Uterus (tissue), 2 donors: Measurements from ENCODE around the gene CA12.

Experiments used
- CTCF ChIP-seq, 4 experiments: fragments of 200-600 bp in 2 of 4; fragments of 450-650 bp in 2 of 4; sonication (generic) in 2 of 4; IDR thresholded peaks; one replicate each; pipeline ENCODE4 v1.5.1; 2016 to 2019; ENCODE audit warnings: antibody characterized with exemption in 4 of 4, mild to moderate bottlenecking in 2 of 4, moderate library complexity in 1 of 4
- POLR2A ChIP-seq, 2 donors: fragments of 450-650 bp; IDR thresholded peaks; one replicate each; pipeline ENCODE4 v1.6.1; 2016; ENCODE audit warnings: antibody characterized with exemption in 2 of 2, mild to moderate bottlenecking in 1 of 2, moderate library complexity in 1 of 2

GRCh38 chr15:63349156-63349555, 32.5 kb downstream of the CA12 start:
- TF ChIP-seq CTCF (IDR thresholded peaks at IDR 0.05) (no peak), POLR2A (IDR thresholded peaks at IDR 0.05) (no peak)
